Measurements from ENCODE around the gene GPR55.

- no peak for TF ChIP-seq ZSCAN18 (CRISPR knock-in tag; IDR thresholded peaks at IDR 0.05)
- TF ChIP-seq ZNF281 (CRISPR knock-in tag; IDR thresholded peaks at IDR 0.05) = no peak
- no peak for TF ChIP-seq CTCF (IDR thresholded peaks at IDR 0.05)
- TF ChIP-seq ZNF121 (CRISPR knock-in tag; IDR thresholded peaks at IDR 0.05) = no peak
- TF ChIP-seq MYBL2 (CRISPR knock-in tag; IDR thresholded peaks at IDR 0.05) = no peak
- no peak for TF ChIP-seq ZNF396 (CRISPR knock-in tag; IDR thresholded peaks at IDR 0.05; ENCODE audit: borderline replicate concordance)
- no peak for TF ChIP-seq ELF4 (CRISPR knock-in tag; IDR thresholded peaks at IDR 0.05; ENCODE audit: low read depth)
- TF ChIP-seq IRF2 (CRISPR knock-in tag; IDR thresholded peaks at IDR 0.05; ENCODE audit: borderline replicate concordance, low read depth) = no peak
- TF ChIP-seq E2F5 (CRISPR knock-in tag; IDR thresholded peaks at IDR 0.05) = no peak
- no peak for TF ChIP-seq RORB (CRISPR knock-in tag; IDR thresholded peaks at IDR 0.05)
- TF ChIP-seq SMAD4 (CRISPR knock-in tag; IDR thresholded peaks at IDR 0.05) = no peak
- no peak for TF ChIP-seq SP1 (CRISPR knock-in tag; conservative IDR thresholded peaks at IDR 0.05)
- TF ChIP-seq HMGXB4 (CRISPR knock-in tag; IDR thresholded peaks at IDR 0.05) = no peak
These were observed 45.2 kb downstream of the GPR55 start for GRCh38 chr2:230879891-230880290.

Data from WTC11 (cell line).